Measurements from ENCODE around the gene UBA7. TPM values are rescaled to one million over a fixed set of nuclear protein-coding genes. Genes with fewer than 3 reads are reported as not detected.

UBA7 gene
- total RNA-seq (2021) (1.2 to 1.9 TPM (median 1.6 TPM) in 3 replicates), Bru-seq, nascent RNA (percentile 11 among the genes with signal in this experiment)
- long read RNA-seq, experiment 1, partial matches to known transcripts, result 0 of 1 reads
- long read RNA-seq, experiment 1, other reads (novel, unspliced or antisense), result 0 of 1 reads
- long read RNA-seq, experiment 2, result 0 reads
- long read RNA-seq, experiment 3, result 0 reads

- no peak within 1 kb of the TSS for H3K27ac Mint-ChIP-seq
- no peak for DNase-seq (ENCODE audit: low spot score)
- H3K4me3 Mint-ChIP-seq, result no peak within 1 kb of the TSS
These were observed at the start of gene UBA7 for GRCh38 chr3:49813497-49814174. Gene UBA7 (minus strand): TSS chr3:49813953. CDS start chr3:49813787, 166 bp downstream.

GRCh38 chr3:49859576-49860305, 46.0 kb upstream of the UBA7 start:
- Mint-ChIP-seq H3K27ac (no peak overlapping the region), H3K27me3 (ENCODE audit: low read depth) (no peaks in the 10 kb centered on the region), H3K9me3 (no peaks in the 10 kb centered on the region), H3K4me3 (no peak overlapping the region), H3K4me1 (peaks cover 17% of the 10 kb centered on the region), H3K36me3 (peaks cover 13% of the 10 kb centered on the region)
- no peak for TF ChIP-seq PRDM15 (CRISPR knock-in tag; IDR thresholded peaks at IDR 0.05)
- TF ChIP-seq NFATC4 (CRISPR knock-in tag; IDR thresholded peaks at IDR 0.05), result no peak
- TF ChIP-seq USF1 (CRISPR knock-in tag; IDR thresholded peaks at IDR 0.05), result no peak
- no peak for TF ChIP-seq ELF4 (CRISPR knock-in tag; IDR thresholded peaks at IDR 0.05; ENCODE audit: low read depth)
- TF ChIP-seq AFF4 (CRISPR knock-in tag; IDR thresholded peaks at IDR 0.05; ENCODE audit: borderline replicate concordance), result no peak
- no peak for TF ChIP-seq RORB (CRISPR knock-in tag; IDR thresholded peaks at IDR 0.05)
- CTCF ChIA-PET, result no interaction called here
- POLR2A ChIA-PET, result no interaction called here
- DNase-seq (ENCODE audit: low spot score), result no peak
- no peak for ATAC-seq

More at GRCh38 chr3:49813497-49814174, at the start of gene UBA7:
- no peak for ATAC-seq
- Mint-ChIP-seq H3K4me1 (no peaks in the 10 kb centered on the region), H3K9me3 (no peaks in the 10 kb centered on the region), H3K27me3 (ENCODE audit: low read depth) (no peaks in the 10 kb centered on the region), H3K36me3 (no peaks in the 10 kb centered on the region)
- ChIA-PET POLR2A (no interaction called here), CTCF (interaction anchor here (1.2 to 2.5 kb wide), 4 partner anchors 10 to 94 kb away, joined by 4 to 12 read pairs (median 6); partner anchors contain the start of genes AMIGO3 and INKA1)
- no peak for TF ChIP-seq ATF3 (CRISPR knock-in tag; conservative IDR thresholded peaks at IDR 0.05)
- no peak for TF ChIP-seq SMAD4 (CRISPR knock-in tag; IDR thresholded peaks at IDR 0.05)
- TF ChIP-seq GTF2I (CRISPR knock-in tag; conservative IDR thresholded peaks at IDR 0.05), result no peak
- TF ChIP-seq ZNF416 (CRISPR knock-in tag; IDR thresholded peaks at IDR 0.05), result no peak
- no peak for TF ChIP-seq CBFB (CRISPR knock-in tag; IDR thresholded peaks at IDR 0.05; ENCODE audit: low read depth)
- TF ChIP-seq ZMAT4 (CRISPR knock-in tag; IDR thresholded peaks at IDR 0.05), result no peak
- no peak for TF ChIP-seq IRF1 (CRISPR knock-in tag; IDR thresholded peaks at IDR 0.05)
- no peak for TF ChIP-seq E2F5 (CRISPR knock-in tag; IDR thresholded peaks at IDR 0.05)
